ENCODE data around the gene GJA4. TPM values are rescaled to one million over a fixed set of nuclear protein-coding genes. Genes with fewer than 3 reads are reported as not detected.

GJA4 gene
- total RNA-seq, 1 donor from 2014 or later, result 48.0 TPM

DNA sequence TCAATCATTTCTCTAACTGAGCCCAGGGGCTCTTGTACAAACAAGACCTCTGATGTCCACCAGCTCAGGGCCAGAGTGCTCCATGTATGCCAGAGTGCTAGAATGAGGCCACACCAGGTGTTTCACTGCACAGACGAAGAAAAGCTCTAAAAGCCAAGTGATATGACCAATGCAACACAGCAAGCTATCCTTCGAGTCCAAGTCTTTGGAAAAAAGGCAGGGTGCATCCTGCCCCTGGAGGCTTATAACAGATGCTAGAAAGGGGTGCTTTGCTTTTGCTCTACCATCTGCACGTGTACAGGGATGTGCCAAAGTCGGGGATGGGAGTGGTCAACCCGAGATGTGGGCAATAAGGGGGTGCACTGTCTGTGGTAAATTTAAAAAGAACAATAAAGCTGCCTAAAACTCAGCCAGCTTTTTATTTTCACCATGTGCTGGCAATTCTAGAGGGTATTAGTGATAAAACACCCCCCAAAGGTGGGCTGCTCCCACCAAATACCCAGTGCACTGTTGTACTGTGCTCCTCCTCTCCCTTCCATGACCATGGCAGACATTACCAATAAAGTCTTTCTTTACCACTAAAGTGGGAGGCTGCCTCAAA, 34.6 kb downstream of the GJA4 start:
- TF ChIP-seq, protein P1, sequence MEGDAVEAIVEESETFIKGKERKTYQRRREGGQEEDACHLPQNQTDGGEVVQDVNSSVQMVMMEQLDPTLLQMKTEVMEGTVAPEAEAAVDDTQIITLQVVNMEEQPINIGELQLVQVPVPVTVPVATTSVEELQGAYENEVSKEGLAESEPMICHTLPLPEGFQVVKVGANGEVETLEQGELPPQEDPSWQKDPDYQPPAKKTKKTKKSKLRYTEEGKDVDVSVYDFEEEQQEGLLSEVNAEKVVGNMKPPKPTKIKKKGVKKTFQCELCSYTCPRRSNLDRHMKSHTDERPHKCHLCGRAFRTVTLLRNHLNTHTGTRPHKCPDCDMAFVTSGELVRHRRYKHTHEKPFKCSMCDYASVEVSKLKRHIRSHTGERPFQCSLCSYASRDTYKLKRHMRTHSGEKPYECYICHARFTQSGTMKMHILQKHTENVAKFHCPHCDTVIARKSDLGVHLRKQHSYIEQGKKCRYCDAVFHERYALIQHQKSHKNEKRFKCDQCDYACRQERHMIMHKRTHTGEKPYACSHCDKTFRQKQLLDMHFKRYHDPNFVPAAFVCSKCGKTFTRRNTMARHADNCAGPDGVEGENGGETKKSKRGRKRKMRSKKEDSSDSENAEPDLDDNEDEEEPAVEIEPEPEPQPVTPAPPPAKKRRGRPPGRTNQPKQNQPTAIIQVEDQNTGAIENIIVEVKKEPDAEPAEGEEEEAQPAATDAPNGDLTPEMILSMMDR (IDR thresholded peaks at IDR 0.05; ENCODE audit: unreplicated experiment), result no peak
- Mint-ChIP-seq H3K9me3 (ENCODE audit: low read depth) (no peaks in the 10 kb centered on the region), H3K4me1 (ENCODE audit: low read depth) (peaks cover 37% of the 10 kb centered on the region), H3K27ac (peak overlapping the region; percentile 3), H3K27me3 (no peaks in the 10 kb centered on the region), H3K4me3 (ENCODE audit: low read depth) (no peak overlapping the region), H3K36me3 (ENCODE audit: insufficient read depth) (no peaks in the 10 kb centered on the region)
- DNase-seq (ENCODE audit: low spot score, unreplicated experiment), result no peak

DNA sequence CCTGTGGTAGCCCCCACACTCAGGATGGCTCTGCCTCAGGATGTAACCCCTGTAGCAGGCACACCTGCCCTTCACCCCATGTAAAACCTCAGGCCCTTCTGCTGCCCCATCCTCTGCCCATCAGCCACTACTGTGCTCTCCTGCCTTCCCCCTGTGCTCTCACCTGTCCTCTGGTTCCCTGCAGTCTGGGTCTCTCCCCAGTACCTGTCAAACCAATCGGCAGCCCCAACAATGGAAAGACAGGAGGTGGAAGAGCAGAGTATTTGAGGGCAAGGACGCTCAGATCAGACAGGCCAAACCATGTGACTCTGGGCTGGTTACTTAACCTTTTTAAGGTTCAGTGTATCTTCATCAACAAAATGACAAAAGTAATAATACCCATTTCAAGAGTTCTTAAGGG, 35.8 kb downstream of the GJA4 start:
- Mint-ChIP-seq H3K36me3 (ENCODE audit: insufficient read depth) (no peaks in the 10 kb centered on the region), H3K27me3 (no peaks in the 10 kb centered on the region)

DNA sequence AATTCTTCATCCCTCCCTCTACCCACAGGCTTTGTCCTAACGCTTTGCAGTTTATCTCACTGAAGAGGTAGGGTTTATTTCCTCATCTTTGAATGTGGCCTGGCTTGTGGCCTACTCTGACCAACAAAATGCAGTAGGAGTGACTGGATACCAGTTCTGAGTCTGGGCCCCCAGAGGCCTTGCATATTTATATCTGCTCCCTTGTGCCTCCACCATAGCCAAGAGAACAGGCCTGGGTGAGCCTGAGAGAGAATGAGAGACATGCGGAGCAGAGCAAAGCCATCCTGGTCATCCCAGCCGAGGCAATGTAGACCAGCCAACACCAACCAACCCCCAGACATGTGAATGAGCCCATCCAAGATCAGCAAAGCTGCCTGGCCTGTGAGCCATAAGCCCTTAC, 36.5 kb downstream of the GJA4 start:
- H3K4me1 Mint-ChIP-seq (ENCODE audit: low read depth), result peaks cover 41% of the 10 kb centered on the region
- TF ChIP-seq, protein P1 (IDR thresholded peaks at IDR 0.05; ENCODE audit: unreplicated experiment), result no peak
- H3K27ac Mint-ChIP-seq, result no peak overlapping the region
- H3K4me3 Mint-ChIP-seq (ENCODE audit: low read depth), result no peak overlapping the region
- no peaks in the 10 kb centered on the region for H3K9me3 Mint-ChIP-seq (ENCODE audit: low read depth)
- DNase-seq (ENCODE audit: low spot score, unreplicated experiment), result no peak
- no peaks in the 10 kb centered on the region for H3K36me3 Mint-ChIP-seq (ENCODE audit: insufficient read depth)
- no peaks in the 10 kb centered on the region for H3K27me3 Mint-ChIP-seq

More for the DNA sequence above, 35.8 kb downstream of the GJA4 start:
- TF ChIP-seq, protein P1 (IDR thresholded peaks at IDR 0.05; ENCODE audit: unreplicated experiment), result no peak
- peaks cover 41% of the 10 kb centered on the region for H3K4me1 Mint-ChIP-seq (ENCODE audit: low read depth)
- no peaks in the 10 kb centered on the region for H3K9me3 Mint-ChIP-seq (ENCODE audit: low read depth)
- H3K27ac Mint-ChIP-seq, result no peak overlapping the region
- no peak overlapping the region for H3K4me3 Mint-ChIP-seq (ENCODE audit: low read depth)
- DNase-seq (ENCODE audit: low spot score, unreplicated experiment), result no peak

DNA sequence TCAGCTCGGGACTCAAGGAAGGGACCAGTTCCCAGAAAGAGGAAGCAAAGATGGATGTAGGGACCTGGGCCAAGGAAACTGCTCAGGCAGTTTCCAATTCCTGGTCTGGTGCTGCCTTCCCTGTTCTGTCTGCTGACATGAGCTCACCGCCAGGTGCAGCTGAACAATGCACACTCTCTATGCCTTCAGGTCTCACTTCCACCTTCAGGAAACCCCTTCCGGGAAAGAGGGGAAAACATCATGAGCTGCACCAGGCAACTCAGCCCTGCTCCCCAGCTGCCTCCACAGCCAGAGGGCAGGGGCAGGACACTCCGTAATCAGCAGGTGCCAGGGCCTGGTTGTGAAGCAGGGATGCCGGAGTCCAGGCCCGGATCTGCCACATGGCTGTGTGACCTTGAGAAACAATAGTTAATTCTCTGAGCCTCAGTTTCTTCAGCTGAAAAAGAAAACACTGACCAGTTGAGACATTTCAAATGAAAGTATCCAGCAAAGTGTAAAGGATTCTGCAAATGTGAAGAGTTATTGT, 39.0 kb downstream of the GJA4 start:
- no peaks in the 10 kb centered on the region for H3K27me3 Mint-ChIP-seq
- peaks cover 23% of the 10 kb centered on the region for H3K4me1 Mint-ChIP-seq (ENCODE audit: low read depth)
- TF ChIP-seq, protein P1 (IDR thresholded peaks at IDR 0.05; ENCODE audit: unreplicated experiment), result no peak
- no peaks in the 10 kb centered on the region for H3K36me3 Mint-ChIP-seq (ENCODE audit: insufficient read depth)
- DNase-seq (ENCODE audit: low spot score, unreplicated experiment), result no peak
- no peak overlapping the region for H3K27ac Mint-ChIP-seq
- H3K9me3 Mint-ChIP-seq (ENCODE audit: low read depth), result no peaks in the 10 kb centered on the region
- no peak overlapping the region for H3K4me3 Mint-ChIP-seq (ENCODE audit: low read depth)

DNA sequence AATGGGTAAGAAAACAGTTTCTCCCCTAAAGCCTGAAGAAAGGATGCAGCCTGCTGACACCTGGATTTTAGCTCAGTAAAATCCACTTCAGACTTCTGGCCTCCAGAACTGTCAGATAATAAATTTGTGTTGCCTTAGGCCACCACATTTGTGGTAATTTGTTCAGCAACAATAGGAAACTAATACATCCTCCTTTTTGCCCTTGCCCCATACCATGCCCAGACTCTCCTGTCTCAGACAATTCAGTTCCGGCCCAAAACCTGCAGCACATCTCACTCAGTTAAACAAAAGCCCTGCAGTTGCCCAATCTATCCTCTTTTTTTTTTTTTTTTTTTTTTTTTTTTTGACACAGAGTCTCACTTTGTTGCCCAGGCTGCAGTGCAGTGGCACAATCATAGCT, 40.9 kb downstream of the GJA4 start:
- Mint-ChIP-seq H3K27ac (no peak overlapping the region), H3K4me3 (ENCODE audit: low read depth) (no peak overlapping the region), H3K27me3 (peaks cover 2% of the 10 kb centered on the region), H3K9me3 (ENCODE audit: low read depth) (no peaks in the 10 kb centered on the region), H3K4me1 (ENCODE audit: low read depth) (peaks cover 10% of the 10 kb centered on the region), H3K36me3 (ENCODE audit: insufficient read depth) (no peaks in the 10 kb centered on the region)
- TF ChIP-seq, protein P1 (IDR thresholded peaks at IDR 0.05; ENCODE audit: unreplicated experiment), result no peak
- no peak for DNase-seq (ENCODE audit: low spot score, unreplicated experiment)
